K562 (cell line): Measurements from ENCODE around the gene CDC14B. TPM values are rescaled to one million over a fixed set of nuclear protein-coding genes. Genes with fewer than 3 reads are reported as not detected.

Experiments used
- ARID3B ChIP-seq: fragments of 250-450 bp; sonication (Bioruptor Pico); IDR thresholded peaks from 2 replicates; pipeline ENCODE4 v1.4.0; 2020; ENCODE audit warnings: borderline replicate concordance
- ARNT ChIP-seq, 2 experiments: fragments of 450-650 bp; IDR thresholded peaks; 2 replicates each; pipeline ENCODE4 v1.6.1; 2016; ENCODE audit warnings: mild to moderate bottlenecking in 1 of 2
- BDP1 ChIP-seq: IDR thresholded peaks from 3 replicates; pipeline ENCODE4 v1.6.1; 2011; ENCODE audit not compliant: insufficient read length, insufficient read depth
- C11orf30 ChIP-seq: fragments of 450-650 bp; IDR thresholded peaks from 2 replicates; pipeline ENCODE4 v1.6.1; 2016; ENCODE audit warnings: low read depth, mild to moderate bottlenecking
- CC2D1A ChIP-seq: fragments of 450-650 bp; IDR thresholded peaks from 2 replicates; pipeline ENCODE4 v1.6.1; 2017; ENCODE audit warnings: mild to moderate bottlenecking
- CCNT2 ChIP-seq: IDR thresholded peaks from 2 replicates; pipeline ENCODE4 v1.6.1; 2011; ENCODE audit warnings: borderline replicate concordance, low read depth, mild to moderate bottlenecking, moderate library complexity, mixed read lengths, low read length; ENCODE audit not compliant: insufficient read length; ENCODE audit errors: extremely low read depth
- FOXJ2 ChIP-seq: fragments of 200-800 bp; sonication (Bioruptor generic); IDR thresholded peaks from 2 replicates; pipeline ENCODE4 v1.6.1; 2016; ENCODE audit warnings: missing genetic modification characterization, missing compliant biosample characterization
- FOXJ3 ChIP-seq: sonication (generic); formaldehyde crosslinking; IDR thresholded peaks from 2 replicates; pipeline ENCODE4 v1.4.0; 2020; ENCODE audit warnings: mild to moderate bottlenecking, missing genetic modification reagents
- HMGXB4 ChIP-seq: sonication (generic); formaldehyde crosslinking; IDR thresholded peaks from 2 replicates; pipeline ENCODE4 v1.8.1; 2023; ENCODE audit warnings: mild to moderate bottlenecking, missing genetic modification reagents
- ILF3 ChIP-seq: fragments of 450-650 bp; IDR thresholded peaks from 2 replicates; pipeline ENCODE4 v1.6.1; 2018; ENCODE audit warnings: antibody characterized with exemption, mild to moderate bottlenecking, moderate library complexity, borderline replicate concordance
- MED1 ChIP-seq: sonication (generic); formaldehyde crosslinking; IDR thresholded peaks from 2 replicates; pipeline ENCODE4 v1.8.1; 2023; ENCODE audit warnings: missing genetic modification reagents, borderline replicate concordance
- MYBL2 ChIP-seq, 2 experiments: fragments of 450-650 bp in 1 of 2; sonication (generic) in 1 of 2; formaldehyde crosslinking in 1 of 2; IDR thresholded peaks; 2 replicates each; pipeline versions ENCODE4 v1.6.1 to v1.8.1; 2017 to 2022; ENCODE audit warnings: borderline replicate concordance in 1 of 2, inconsistent platforms in 1 of 2, low read depth in 1 of 2, mild to moderate bottlenecking in 1 of 2, missing genetic modification reagents in 1 of 2, moderate library complexity in 1 of 2
- NCOA4 ChIP-seq: fragments of 450-650 bp; IDR thresholded peaks from 2 replicates; pipeline ENCODE4 v1.6.1; 2018; ENCODE audit warnings: mild to moderate bottlenecking; ENCODE audit not compliant: partially characterized antibody
- TGIF2 ChIP-seq: sonication (generic); formaldehyde crosslinking; IDR thresholded peaks from 2 replicates; pipeline ENCODE4 v1.8.1; 2022; ENCODE audit warnings: mild to moderate bottlenecking, missing genetic modification reagents, moderate library complexity
- USF2 ChIP-seq: sonication (generic); formaldehyde crosslinking; IDR thresholded peaks from 2 replicates; pipeline ENCODE4 v1.5.0; 2020; ENCODE audit warnings: missing genetic modification reagents
- ZBTB33 ChIP-seq: sonication (generic); formaldehyde crosslinking; IDR thresholded peaks from 2 replicates; pipeline ENCODE4 v1.8.1; 2023; ENCODE audit warnings: mild to moderate bottlenecking, missing genetic modification reagents
- ZNF23 ChIP-seq: fragments of 250-450 bp; sonication (Bioruptor Pico); IDR thresholded peaks from 2 replicates; pipeline ENCODE4 v1.4.0; 2020; ENCODE audit warnings: mild to moderate bottlenecking
- ZNF431 ChIP-seq: sonication (generic); formaldehyde crosslinking; IDR thresholded peaks from 2 replicates; pipeline ENCODE4 v1.8.0; 2022; ENCODE audit warnings: mild to moderate bottlenecking, missing genetic modification reagents
- ZNF449 ChIP-seq: fragments of 250-450 bp; sonication (Bioruptor Pico); IDR thresholded peaks from 2 replicates; pipeline ENCODE4 v1.8.0; 2022; ENCODE audit warnings: moderate library complexity, mild to moderate bottlenecking, inconsistent platforms
- ZNF583 ChIP-seq: fragments of 250-450 bp; sonication (Bioruptor Pico); IDR thresholded peaks from 2 replicates; pipeline ENCODE4 v1.4.0; 2020
- ZNF780A ChIP-seq: fragments of 250-450 bp; sonication (Bioruptor Pico); IDR thresholded peaks from 2 replicates; pipeline ENCODE4 v1.5.0; 2021; ENCODE audit warnings: mild to moderate bottlenecking
- polyA plus RNA-seq, 8 experiments: library from polyadenylated mRNA; depleted of rRNA in 4 of 8; stranded (reverse) in 5 of 8; unstranded in 3 of 8; fragments of >200 nt; fragmentation: Nextera tagmentation in 2 of 8; fragmentation: Illumina TruSeq in 1 of 8; extraction: Ambion mirVana in 2 of 8; extraction: Trizol in 1 of 8; gene quantifications; 2 replicates each; pipeline versions ENCODE4 v1.2.1 to v1.2.3, GENCODE V29; 2011 to 2014; ENCODE audit warnings: inconsistent platforms in 1 of 8, missing spikeins in 1 of 8
- total RNA-seq, 7 experiments: library from RNA; depleted of rRNA in 6 of 7; stranded (reverse); fragments of >200 nt in 6 of 7; fragmentation: Illumina TruSeq in 2 of 7; extraction: Trizol in 2 of 7; gene quantifications; 2 replicates each; pipeline versions ENCODE4 v1.2.1 to v1.2.3, GENCODE V29; 2011 to 2021; ENCODE audit warnings: low replicate concordance in 1 of 7

CDC14B gene
- total and polyA plus RNA-seq, 9 of the 15 experiments (the other 6 are each of a cell fraction or from before 2014, with no cell fraction given) = 1.4 to 6.0 (median 3.8) TPM

- TF ChIP-seq ZBTB33 (CRISPR knock-in tag) (no peak), HMGXB4 (no peak), C11orf30 (no peak), ILF3 (no peak), CCNT2 (peak; percentile 39), TGIF2 (0 out of 2 replicates have a peak, but pooled peaks have one; percentile 58), FOXJ3 (no peak), CC2D1A (no peak), FOXJ2 (tag) (0 out of 2 replicates have a peak, but pooled peaks have one; percentile 50), ARID3B (no peak), ZNF431 (CRISPR knock-in tag) (no peak), ZNF23 (no peak), MYBL2 (IDR thresholded peaks at IDR 0.05; ENCODE audit: low read depth) (0 out of 2 replicates have a peak, but pooled peaks have one; percentile 23), MYBL2 (CRISPR knock-in tag; IDR thresholded peaks at IDR 0.05; ENCODE audit: borderline replicate concordance) (no peak), USF2 (CRISPR knock-in tag) (no peak), ZNF449 (no peak), ZNF583 (CRISPR knock-in tag) (no peak), ZNF780A (no peak), NCOA4 (no peak), ARNT (IDR thresholded peaks at IDR 0.05) (no peak), MED1 (no peak), BDP1 (no peak)
These were observed 53.0 kb downstream of the CDC14B start (continued) for GRCh38 chr9:96566498-96567202.
